Measurements from ENCODE around the gene DOCK4. TPM values are rescaled to one million over a fixed set of nuclear protein-coding genes. Genes with fewer than 3 reads are reported as not detected.
A peak's percentile ranks its signal among the peaks of the same experiment; 100 is the strongest.

The DOCK4 gene
- total RNA-seq, 1 experiment from 2014 or later, result 4.9 TPM

DNA sequence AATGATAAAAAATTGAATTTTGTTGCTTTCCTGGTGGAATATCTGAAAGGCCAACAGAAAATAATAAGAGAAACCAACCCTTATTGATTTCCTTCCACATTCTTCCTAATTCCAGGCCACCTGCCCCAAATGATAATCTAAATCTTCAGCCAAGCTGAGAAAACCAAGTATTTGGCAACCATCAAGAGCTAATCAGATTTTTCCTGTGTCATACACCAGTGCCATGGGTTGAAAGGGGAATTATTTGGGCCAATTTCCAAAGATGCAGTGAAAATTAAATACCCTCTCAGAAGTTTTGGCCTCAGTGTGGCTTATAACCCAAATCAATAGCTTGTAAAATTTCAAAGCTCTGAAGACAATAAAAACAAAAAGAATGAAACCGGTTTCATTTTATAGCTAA is 70.4 kb downstream of the DOCK4 start:
- no peaks in the 10 kb centered on the region for H3K36me3 Mint-ChIP-seq (ENCODE audit: insufficient read depth in 1 of 3, low read depth in 3 of 3)
- Histone ChIP-seq H4K8ac (replicated peaks; ENCODE audit: insufficient read length, low read depth, low read length) (no peak overlapping the region), H3K9me3 (ENCODE audit: control insufficient read depth, low read depth, low read length) (no peaks in the 10 kb centered on the region), H3K27me3 (ENCODE audit: insufficient read depth, low read length) (no peaks in the 10 kb centered on the region), H3K79me2 (ENCODE audit: insufficient read depth, low read length) (no peaks in the 10 kb centered on the region), H2BK5ac (ENCODE audit: insufficient read length, low read length) (no peak overlapping the region), H3K4me1 (ENCODE audit: insufficient read depth, low read length) (peaks cover 18% of the 10 kb centered on the region; the same call in 1 of the 2 replicates), H3K56ac (ENCODE audit: insufficient read length, low read depth, low read length) (no peak overlapping the region), H3K9ac (ENCODE audit: extremely low read depth, insufficient read length, low read length) (no peak overlapping the region), H3K79me1 (ENCODE audit: insufficient read depth, low read depth, low read length, poor library complexity, severe bottlenecking) (peaks cover 4% of the 10 kb centered on the region), H4K20me1 (ENCODE audit: control insufficient read depth, insufficient read depth, insufficient read length) (no peaks in the 10 kb centered on the region), H2BK20ac (ENCODE audit: low read depth, low read length, poor library complexity, severe bottlenecking) (no peak overlapping the region), H2BK12ac (ENCODE audit: insufficient read length, low read depth, low read length) (no peak overlapping the region), H3K14ac (ENCODE audit: insufficient read depth, low read length) (no peak overlapping the region), H3K27ac (ENCODE audit: insufficient read length, low read depth, low read length) (no peak overlapping the region), H3K23me2 (ENCODE audit: insufficient read length, low read depth, low read length, poor library complexity, severe bottlenecking) (no peaks in the 10 kb centered on the region), H2BK15ac (ENCODE audit: low read depth, low read length) (no peak overlapping the region), H4K91ac (ENCODE audit: insufficient read length, low read depth, low read length) (no peak overlapping the region), H3K18ac (ENCODE audit: insufficient read length, low read depth, low read length) (no peak overlapping the region), H2AFZ (ENCODE audit: low read length) (no peak overlapping the region), H3K4me2 (ENCODE audit: insufficient read depth, insufficient read length, low read length) (no peak overlapping the region), H4K5ac (ENCODE audit: insufficient read length, low read depth, low read length) (no peak overlapping the region), H2BK120ac (ENCODE audit: low read depth, low read length, poor library complexity, severe bottlenecking) (no peak overlapping the region), H3T11ph (ENCODE audit: low read length) (no peak overlapping the region), H3K23ac (ENCODE audit: insufficient read length, low read depth, low read length) (no peak overlapping the region), H2AK5ac (ENCODE audit: insufficient read length, low read length) (no peak overlapping the region), H3K4ac (ENCODE audit: low read depth, low read length) (no peak overlapping the region)
- no peaks in the 10 kb centered on the region for H3K27me3 Mint-ChIP-seq (ENCODE audit: low read depth)
- peak overlapping the region in 1 of 3 experiments; percentile 12; a peak in 3 of 7 replicates for H3K27ac Mint-ChIP-seq
- peaks cover 11 to 20% of the 10 kb centered on the region in 2 experiments for H3K4me1 Mint-ChIP-seq
- no peak for DNase-seq
- no CpG with 5 or more reads among the region's 1 CpG for WGBS (ENCODE audit: extremely low coverage, insufficient read length, low lambda C conversion rate)
- TF ChIP-seq, protein P1, sequence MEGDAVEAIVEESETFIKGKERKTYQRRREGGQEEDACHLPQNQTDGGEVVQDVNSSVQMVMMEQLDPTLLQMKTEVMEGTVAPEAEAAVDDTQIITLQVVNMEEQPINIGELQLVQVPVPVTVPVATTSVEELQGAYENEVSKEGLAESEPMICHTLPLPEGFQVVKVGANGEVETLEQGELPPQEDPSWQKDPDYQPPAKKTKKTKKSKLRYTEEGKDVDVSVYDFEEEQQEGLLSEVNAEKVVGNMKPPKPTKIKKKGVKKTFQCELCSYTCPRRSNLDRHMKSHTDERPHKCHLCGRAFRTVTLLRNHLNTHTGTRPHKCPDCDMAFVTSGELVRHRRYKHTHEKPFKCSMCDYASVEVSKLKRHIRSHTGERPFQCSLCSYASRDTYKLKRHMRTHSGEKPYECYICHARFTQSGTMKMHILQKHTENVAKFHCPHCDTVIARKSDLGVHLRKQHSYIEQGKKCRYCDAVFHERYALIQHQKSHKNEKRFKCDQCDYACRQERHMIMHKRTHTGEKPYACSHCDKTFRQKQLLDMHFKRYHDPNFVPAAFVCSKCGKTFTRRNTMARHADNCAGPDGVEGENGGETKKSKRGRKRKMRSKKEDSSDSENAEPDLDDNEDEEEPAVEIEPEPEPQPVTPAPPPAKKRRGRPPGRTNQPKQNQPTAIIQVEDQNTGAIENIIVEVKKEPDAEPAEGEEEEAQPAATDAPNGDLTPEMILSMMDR (conservative IDR thresholded peaks at IDR 0.05), result no peak
- H3K9me3 Mint-ChIP-seq, result no peaks in the 10 kb centered on the region
- H3K4me3 Mint-ChIP-seq, result no peak overlapping the region
